ENCODE measurements around the gene TEDC1. TPM values are rescaled to one million over a fixed set of nuclear protein-coding genes. Genes with fewer than 3 reads are reported as not detected.

TEDC1 gene
- total RNA-seq, 1 donor from 2014 or later: 9.9 TPM

DNA sequence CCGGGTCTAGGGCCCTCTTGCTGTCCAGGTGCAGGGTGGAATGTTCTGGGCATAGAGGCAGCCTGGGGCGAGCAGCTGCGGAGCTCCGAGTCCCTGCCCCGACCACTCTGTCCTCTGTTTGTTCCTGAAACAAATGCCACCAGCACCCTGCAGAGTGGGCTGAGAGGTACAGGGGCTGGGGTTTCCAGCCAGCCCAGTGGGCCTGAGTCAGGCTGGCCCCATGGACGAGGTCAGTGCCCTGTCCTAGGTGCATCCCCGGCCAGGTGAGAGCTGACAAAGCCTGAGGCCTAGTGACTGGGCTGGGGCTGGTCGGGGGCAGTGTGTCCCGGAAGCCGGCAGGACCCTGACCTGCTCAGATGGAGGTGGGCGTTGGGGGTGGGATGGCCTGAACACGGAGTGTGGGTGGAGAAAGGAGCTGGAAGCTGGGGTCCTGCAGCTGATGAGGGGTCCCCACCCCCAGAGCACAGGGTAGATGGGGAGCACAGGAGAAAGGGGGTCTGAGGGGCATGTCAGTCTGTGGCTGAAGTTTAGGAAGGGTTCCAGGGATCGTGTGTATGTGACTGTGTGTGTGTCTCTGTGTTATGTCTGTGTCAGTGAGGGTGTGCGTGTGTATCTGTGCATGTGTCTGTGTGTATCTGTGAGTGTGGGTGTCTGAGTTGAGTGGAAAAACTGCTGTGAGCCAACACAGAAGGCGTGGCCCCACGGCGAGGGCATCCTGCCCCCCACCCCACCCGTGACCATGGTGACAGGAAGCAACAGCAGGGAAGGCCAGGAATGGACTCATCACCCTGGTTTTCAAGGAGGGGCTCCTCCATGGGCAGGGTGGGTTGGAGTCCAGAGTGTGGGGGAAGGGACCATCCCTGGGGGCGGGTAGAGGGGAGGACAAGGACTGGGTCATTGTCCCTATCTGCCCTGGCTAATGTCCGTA is 6.7 kb upstream of the TEDC1 start:
- peak; percentile 62 to 88 for DNase-seq (ENCODE audit: low read depth in 2 of 2)

DNA sequence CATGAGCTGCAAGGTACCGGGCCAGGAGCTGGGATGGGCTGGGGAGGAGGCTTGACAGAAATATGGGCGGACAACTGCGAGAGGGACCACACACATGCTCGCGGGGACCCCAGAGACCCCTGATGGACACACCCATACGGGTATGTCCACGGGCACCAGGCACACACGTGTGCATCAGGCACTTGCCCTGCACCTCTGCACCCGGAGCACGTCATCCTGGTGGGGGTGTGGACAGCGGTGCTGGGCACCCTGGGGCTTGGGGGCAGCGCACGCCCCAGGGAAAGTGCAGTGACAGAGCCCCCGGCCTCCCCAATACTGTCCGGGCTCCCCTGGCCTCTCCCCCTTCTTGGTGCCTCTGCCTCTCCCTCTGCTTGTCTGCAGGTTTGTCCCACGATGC is 6.1 kb upstream of the TEDC1 start:
- DNase-seq (ENCODE audit: low read depth in 2 of 2): no peak

- DNase-seq (ENCODE audit: low read depth in 2 of 2): peak in 1 of 2 donors; percentile 58
Observed at GRCh38 chr14:105485739-105486162, 5.3 kb upstream of the TEDC1 start.

- DNase-seq (ENCODE audit: low read depth in 2 of 2): no peak
Observed at GRCh38 chr14:105486163-105486973, 4.7 kb upstream of the TEDC1 start, which contains the start of gene CRIP1. Gene CRIP1, plus strand, starts transcription at chr14:105486886. Its CDS starts 374 bp downstream, at chr14:105487260.

DNA sequence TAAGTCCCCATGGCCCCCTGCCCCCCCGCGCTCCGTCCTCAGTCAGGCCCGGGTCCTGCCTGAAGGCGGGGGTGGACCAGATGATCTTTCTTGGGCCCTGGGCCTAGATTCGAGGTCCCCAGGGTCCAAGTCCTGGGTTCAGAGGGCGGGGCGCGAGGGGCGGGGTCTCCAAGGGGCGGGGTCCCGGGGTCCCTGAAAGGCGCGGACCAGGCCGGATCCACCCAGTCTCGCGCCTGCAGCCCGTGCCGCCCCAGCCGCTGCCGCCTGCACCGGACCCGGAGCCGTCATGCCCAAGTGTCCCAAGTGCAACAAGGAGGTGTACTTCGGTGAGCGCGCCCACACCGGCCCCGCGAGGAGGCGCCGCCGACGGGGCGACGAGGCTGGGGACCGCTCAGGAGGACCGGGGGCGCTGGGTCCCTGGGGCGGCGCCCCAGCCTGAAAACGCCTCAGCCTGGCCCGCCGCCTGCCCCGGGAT is 4.0 kb upstream of the TEDC1 start:
- DNase-seq (ENCODE audit: low read depth in 2 of 2): no peak

DNA sequence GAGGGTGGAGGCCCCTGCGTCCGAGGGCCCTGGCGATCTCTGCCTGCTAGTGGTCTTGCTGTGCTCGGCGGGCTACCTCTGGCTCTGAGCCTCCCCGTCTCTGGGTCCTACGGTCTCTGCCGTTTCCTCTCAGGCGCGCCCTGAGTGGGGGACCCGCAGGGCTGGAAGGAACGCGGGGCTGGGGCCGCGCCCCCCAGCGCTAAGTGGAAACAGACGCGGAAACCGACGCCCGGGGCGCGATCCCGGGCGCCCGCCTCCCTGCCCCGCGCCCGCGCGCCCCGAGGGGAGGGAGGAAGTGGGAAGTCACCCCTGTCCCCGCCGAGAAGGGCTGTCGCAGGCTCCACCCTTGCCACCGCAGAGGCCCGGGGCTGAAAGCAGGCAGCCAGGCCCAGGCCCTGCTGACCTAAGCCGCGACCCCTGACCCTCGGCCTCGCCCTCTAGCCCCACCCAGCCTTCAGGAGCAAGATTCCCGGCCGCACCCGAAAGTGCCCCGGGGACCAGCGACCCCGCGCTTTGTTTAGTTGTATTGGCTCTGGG is 3.5 kb upstream of the TEDC1 start:
- no peak for DNase-seq (ENCODE audit: low read depth in 2 of 2)

GRCh38 chr14:105487986-105488777 is 2.9 kb upstream of the TEDC1 start:
- DNase-seq (ENCODE audit: low read depth in 2 of 2): no peak

- DNase-seq (ENCODE audit: low read depth in 2 of 2): no peak
Observed at GRCh38 chr14:105488781-105489541, 2.1 kb upstream of the TEDC1 start.

DNA sequence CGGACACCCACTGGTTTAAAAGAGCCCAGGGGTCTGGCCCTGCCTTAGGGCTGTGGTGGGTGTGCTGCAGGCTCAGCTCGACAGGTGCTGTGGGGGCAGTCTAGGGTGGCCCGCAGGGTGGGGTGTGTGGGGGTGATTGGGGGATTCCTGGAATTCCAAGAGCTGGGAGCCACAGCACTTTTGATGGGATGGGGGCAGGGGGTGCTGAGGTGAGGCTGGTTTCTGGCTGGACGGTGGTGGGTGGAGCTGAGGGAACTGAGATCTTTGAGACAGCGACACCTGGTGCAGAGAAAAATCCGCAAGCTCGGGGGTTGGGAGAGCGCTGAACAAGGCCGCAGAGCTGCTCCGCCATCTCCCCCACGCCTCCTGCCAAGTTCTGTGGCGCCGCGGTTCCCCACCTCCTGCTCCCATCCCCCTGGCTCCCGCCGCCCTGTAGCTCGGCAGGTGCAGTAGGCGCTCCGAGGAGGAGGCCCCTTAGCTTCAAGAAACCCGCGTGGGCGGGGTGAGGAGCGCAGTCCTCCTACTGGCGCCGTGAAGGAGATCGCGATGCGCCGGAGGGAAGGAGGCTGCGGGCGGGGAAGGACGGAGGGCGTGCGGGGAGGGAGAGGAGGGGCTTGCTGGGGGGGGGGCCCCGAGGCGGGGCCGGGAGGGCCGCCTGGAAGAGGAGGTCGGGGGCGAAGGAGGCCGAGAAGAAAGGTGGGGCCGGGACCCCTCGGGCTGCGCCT is 1.3 kb upstream of the TEDC1 start:
- DNase-seq (ENCODE audit: low read depth in 2 of 2): peak; percentile 78 to 88

GRCh38 chr14:105490267-105490571 is 827 bp upstream of the TEDC1 start:
- DNase-seq (ENCODE audit: low read depth in 2 of 2): no peak

DNA sequence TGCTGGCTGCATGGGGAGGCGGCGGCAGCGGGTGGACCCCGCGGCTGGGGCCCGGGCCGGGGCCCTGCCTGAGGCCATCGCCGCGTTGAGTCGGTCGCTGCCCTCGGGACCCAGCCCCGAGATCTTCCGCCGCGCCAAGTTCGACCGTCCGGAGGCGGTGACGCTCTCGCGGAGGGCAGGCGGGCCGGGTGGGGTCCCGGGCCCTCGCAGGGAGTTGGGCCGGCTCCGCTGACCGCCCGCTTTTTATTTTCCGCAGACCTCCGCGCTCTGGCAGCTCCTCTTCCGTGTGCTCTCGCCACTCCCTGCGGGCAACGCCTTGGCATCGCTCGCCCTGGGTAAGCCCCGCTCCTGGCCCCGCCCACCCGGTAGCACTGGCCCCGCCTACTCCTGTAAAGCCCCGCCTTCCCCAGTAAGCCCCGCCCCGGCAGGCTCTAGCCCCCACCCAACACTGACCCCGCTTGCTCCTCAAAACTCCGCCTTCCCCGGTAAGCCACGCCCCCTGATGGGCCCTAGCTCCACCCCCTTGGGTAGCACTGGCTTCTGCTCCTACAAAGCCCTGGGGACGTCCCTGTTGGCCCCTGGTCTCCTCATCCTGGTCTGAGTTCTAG is 424 bp downstream of the TEDC1 start:
- peak in 1 of 2 donors; percentile 75 for DNase-seq (ENCODE audit: low read depth in 2 of 2)

GRCh38 chr14:105492031-105492970 is 1.3 kb downstream of the TEDC1 start:
- no peak for DNase-seq (ENCODE audit: low read depth in 2 of 2)

DNA sequence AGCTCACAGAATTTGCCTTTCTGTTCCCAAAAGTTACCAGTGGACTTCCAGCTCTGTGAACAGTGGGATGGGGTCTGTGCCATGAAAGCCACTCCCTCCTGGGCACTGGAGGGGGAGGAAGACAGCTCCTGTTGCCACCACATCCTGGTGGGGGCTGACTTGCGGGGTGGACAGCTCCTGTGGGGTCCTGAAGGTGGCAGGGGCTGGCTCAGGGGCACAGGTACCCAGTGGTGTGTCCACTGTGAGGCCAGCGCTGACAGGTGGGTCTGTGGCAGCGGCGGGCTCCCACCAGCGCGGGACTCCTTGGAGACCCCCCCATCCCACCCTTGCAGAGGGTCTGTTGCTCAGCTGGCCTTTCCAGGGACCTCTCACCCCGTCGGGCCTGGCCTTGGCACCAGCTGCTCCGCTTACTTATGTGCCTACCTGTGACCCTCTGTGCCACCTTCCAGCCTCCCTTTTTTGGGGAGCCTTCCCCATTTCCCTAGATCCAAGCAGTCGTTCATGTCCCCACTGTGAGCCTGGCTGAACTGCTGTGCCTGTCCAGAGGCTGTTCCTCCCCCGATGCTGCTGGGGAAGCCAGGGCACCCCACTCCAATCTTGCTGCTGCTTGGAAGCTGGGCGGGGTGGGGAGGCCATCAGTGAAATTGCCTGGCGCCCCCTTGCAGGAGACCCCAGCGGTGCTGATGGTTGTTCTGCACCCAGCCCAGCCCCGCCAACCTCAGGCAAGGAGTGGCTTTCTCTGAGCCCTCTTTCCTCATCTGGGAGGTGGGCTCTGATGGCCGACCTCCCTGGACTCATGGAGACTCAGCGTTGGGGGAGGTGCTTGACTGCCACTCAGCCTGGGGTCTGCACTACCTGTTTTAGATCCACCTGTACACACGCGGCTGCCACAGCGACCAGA is 2.2 kb downstream of the TEDC1 start:
- no peak for DNase-seq (ENCODE audit: low read depth in 2 of 2)

DNA sequence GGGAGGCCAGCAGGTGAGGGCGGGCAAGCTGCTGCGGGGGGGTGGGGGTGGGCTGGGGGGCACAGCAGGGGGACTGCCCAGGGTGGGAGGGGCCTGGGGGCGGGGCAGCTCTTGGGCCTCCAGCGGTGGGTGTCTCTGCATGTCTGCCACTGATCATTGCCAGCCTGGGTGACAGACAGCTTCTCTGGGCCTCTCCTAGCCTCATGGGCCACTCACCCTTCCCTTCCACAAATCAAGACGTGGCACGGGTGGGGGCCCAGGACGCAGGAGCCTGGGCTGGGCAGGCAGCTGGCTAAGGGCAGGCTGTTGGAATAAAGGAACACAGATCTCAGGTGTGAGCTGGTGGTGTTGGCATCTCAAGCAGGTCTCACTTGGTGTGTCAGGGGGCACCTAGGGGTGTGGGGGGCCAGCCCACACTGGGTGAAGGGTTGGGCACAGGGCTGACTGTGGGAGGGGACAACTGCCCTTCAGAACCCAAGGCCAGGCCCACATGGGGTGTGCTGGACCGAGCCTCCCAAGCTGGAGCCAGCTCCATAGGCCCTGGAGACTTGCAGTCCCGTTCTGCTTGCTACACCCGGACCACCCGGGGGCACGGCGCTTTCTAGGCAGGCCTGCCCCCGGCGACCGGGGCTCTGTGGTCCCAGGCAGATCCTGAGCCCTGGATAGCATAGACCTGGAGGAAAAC is 3.0 kb downstream of the TEDC1 start:
- DNase-seq (ENCODE audit: low read depth in 2 of 2): no peak

DNA sequence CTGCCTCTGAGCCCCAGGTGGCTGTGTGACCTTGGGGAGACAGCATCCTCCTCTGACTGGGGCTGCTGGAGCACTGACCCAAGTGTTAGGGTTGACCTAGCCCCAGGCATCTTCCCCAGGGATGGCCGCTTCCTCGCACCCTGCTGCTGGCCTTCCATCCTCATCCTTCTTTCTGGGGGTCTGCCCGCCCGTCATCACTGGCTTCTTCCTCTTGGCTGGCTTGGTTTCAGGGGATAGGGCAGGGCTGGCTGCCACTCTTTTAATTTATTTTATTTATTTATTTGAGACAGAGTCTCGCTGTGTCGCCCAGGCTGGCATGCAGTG is 3.5 kb downstream of the TEDC1 start:
- no peak for DNase-seq (ENCODE audit: low read depth in 2 of 2)

DNA sequence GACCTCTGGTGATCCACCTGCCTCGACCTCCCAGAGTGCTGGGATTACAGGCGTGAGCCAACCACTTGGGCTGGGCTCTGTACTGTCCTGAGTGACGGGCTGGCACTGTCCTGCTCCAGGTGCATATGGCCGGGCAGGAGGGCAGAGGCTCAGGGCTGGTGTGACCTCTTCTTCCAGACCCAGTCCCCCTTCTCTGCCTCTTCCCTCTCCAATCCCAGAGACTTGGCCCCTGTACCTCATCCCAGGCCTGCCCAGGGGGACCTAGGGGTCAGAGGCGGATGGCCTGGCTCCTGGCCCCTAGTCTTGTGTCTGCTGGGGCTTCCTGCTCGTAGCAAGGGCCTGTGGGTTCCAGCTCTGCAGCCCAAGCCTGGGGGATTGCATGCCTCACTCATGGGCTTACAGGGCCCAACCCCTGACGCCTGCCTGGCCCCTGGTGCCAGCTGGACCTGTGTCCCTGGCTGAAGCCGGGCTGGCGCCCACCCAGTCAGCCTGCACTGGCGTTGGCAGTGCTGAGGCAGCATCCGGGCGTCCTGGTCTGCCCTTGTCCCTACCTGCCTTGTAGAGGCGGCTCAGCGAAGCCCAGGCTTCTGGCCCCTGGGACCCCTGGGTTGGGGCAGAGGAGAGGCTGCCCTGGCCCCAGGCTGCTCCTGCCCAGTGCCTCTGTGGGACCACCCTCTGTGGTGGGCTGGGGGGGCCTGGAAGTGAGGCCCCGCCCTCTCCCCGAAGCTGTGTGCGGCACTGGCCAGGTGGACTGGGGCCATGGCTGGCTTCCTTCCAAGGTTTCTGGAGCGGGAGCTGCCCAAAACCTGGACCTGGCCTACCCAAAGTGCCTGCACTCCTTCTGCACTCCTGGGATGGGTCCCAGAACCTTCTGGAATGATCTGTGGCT is 4.3 kb downstream of the TEDC1 start:
- DNase-seq (ENCODE audit: low read depth in 2 of 2): no peak

Measured in dermis microvascular lymphatic vessel endothelial cell (primary cell).